NT2/D1 (cell line): Measurements from ENCODE around the gene MYOCOS.
"Not testable (repeated sequence)": the region's sequence is repeated elsewhere in the genome, so short reads cannot be mapped to it uniquely, and the experiment has no call there.

Experiments
- DNase-seq: peaks from one replicate; pipeline ENCODE4 v3.0.0-alpha.2; 2011; ENCODE audit warnings: low read depth, low spot score
- H3K27me3 ChIP-seq: 2 replicates; pipeline ENCODE4 v1.6.0; 2011; ENCODE audit warnings: mild to moderate bottlenecking; ENCODE audit not compliant: insufficient read length, insufficient read depth
- H3K36me3 ChIP-seq: 2 replicates; pipeline ENCODE4 v1.6.1; 2011; ENCODE audit warnings: mild to moderate bottlenecking, low read length, mixed read lengths; ENCODE audit not compliant: insufficient read depth, insufficient read length
- H3K4me1 ChIP-seq: 2 replicates; pipeline ENCODE4 v1.5.1; 2011; ENCODE audit not compliant: insufficient read depth, insufficient read length
- H3K4me3 ChIP-seq: 2 replicates; pipeline ENCODE4 v1.5.1; 2011; ENCODE audit warnings: low read depth; ENCODE audit not compliant: insufficient read length
- H3K9ac ChIP-seq: 2 replicates; pipeline ENCODE4 v1.6.0; 2011; ENCODE audit warnings: low read depth; ENCODE audit not compliant: insufficient read length
- H3K9me3 ChIP-seq: 2 replicates; pipeline ENCODE4 v1.5.1; 2011; ENCODE audit warnings: mild to moderate bottlenecking, low read length; ENCODE audit not compliant: insufficient read depth
- SUZ12 ChIP-seq: IDR thresholded peaks from 2 replicates; pipeline ENCODE4 v1.6.1; 2011; ENCODE audit not compliant: insufficient read length, insufficient read depth; ENCODE audit errors: extremely low read depth
- YY1 ChIP-seq: IDR thresholded peaks from 2 replicates; pipeline ENCODE4 v1.6.1; 2011; ENCODE audit not compliant: insufficient read length, insufficient read depth
- ZNF274 ChIP-seq: IDR thresholded peaks from 2 replicates; pipeline ENCODE4 v1.6.1; 2011; ENCODE audit warnings: mild to moderate bottlenecking, low read depth, low read length

Gene MYOCOS

GRCh38 chr1:171606402-171606941 lies 15.6 kb upstream of the MYOCOS start:
- Histone ChIP-seq H3K9ac (no peak overlapping the region), H3K9me3 (no peaks in the 10 kb centered on the region), H3K27me3 (no peaks in the 10 kb centered on the region), H3K36me3 (no peaks in the 10 kb centered on the region), H3K4me3 (no peak overlapping the region), H3K4me1 (peaks cover 2% of the 10 kb centered on the region)
- no peak for DNase-seq
- TF ChIP-seq ZNF274 (no peak), SUZ12 (no peak), YY1 (no peak)

DNA sequence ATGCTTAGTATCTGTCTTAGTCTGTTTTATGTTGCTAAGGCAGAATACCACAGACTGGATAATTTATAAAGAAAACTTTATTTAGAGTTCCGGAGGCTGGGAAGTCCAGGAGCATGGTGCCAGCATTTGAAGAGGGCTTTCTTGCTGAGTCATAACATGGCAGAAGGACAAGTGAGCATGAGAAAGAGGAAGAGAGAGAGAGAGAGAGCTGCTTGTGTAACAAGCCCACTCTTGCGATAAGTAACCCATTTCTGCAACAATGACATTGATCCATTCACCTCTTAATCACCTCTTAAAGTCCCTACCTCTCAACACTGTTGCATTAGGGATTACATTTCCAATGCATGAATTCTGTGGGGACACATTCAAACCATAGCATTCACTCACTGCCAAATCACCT lies 11.7 kb upstream of the MYOCOS start:
- Histone ChIP-seq H3K4me3 (no peak overlapping the region), H3K36me3 (no peaks in the 10 kb centered on the region), H3K4me1 (no peaks in the 10 kb centered on the region), H3K9ac (no peak overlapping the region), H3K27me3 (no peaks in the 10 kb centered on the region), H3K9me3 (no peaks in the 10 kb centered on the region)
- DNase-seq = no peak
- TF ChIP-seq ZNF274 (no peak), SUZ12 (no peak), YY1 (no peak)

DNA sequence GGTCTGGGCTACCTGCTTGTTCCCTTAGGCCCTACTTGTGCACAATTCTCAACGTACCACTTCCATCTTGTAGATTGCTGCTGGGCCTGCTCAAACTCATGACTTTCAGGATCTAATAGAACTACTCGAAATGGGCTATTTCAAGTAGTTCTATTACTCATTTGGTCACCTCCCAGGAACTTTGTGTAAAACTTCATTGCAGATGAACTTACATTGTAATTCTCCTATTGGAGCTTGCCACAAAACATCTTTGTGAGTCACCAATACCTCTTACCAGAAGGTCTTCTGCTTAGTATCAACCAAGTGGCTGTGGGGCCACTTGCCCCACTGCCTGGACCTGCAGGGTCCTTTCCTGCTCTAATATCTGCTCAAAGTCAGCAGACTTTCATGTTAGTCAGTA lies 10.7 kb upstream of the MYOCOS start:
- TF ChIP-seq ZNF274 (no peak), SUZ12 (no peak), YY1 (no peak)
- no peak for DNase-seq
- no peak overlapping the region for H3K4me3 ChIP-seq

GRCh38 chr1:171613282-171613681 lies 8.8 kb upstream of the MYOCOS start:
- H3K9ac ChIP-seq = no peak overlapping the region
- H3K4me3 ChIP-seq = no peak overlapping the region
- TF ChIP-seq YY1 (no peak), ZNF274 (no peak), SUZ12 (no peak)
- H3K4me1 ChIP-seq = no peaks in the 10 kb centered on the region
- H3K36me3 ChIP-seq = no peaks in the 10 kb centered on the region
- no peaks in the 10 kb centered on the region for H3K9me3 ChIP-seq
- H3K27me3 ChIP-seq = peaks cover 3% of the 10 kb centered on the region
- no peak for DNase-seq

More for the DNA sequence above, 10.7 kb upstream of the MYOCOS start:
- Histone ChIP-seq H3K4me1 (no peaks in the 10 kb centered on the region), H3K27me3 (no peaks in the 10 kb centered on the region), H3K36me3 (no peaks in the 10 kb centered on the region), H3K9me3 (no peaks in the 10 kb centered on the region), H3K9ac (no peak overlapping the region)

DNA sequence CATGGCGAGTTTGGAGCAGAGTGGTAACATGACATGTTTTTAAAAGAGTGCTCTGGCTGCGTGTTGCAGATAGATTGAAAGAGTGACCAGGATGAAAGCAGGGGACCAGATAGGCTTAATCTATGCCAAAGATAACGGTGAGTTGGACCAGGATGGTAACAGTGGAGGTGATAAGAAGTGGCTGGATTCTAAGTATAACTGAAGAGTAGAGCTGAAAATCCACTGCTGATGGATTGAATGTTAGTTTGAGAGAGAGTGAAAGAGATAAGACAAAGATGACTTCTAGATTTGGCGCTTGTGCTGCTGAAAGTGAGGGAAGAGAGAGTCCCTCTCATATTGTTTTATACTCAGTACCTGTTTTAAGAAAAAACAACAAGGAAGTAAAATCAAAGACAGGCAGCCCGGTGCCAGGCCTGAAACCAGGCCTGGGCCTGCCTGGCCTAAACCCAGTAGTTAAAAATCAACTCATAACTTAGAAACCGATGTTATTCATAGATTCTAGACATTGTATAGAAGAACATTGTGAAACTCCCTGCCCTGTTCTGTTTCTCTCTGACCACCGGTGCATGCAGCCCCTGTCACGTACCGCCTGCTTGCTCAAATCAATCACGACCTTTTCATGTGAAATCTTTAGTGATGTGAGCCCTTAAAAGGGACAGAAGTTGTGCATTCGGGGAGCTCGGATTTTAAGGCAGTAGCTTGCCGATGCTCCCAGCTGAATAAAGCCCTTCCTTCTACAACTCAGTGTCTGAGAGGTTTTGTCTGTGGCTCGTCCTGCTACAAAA lies 6.7 kb upstream of the MYOCOS start:
- H3K27me3 ChIP-seq, H3K36me3 ChIP-seq, H3K9ac ChIP-seq, H3K4me1 ChIP-seq, H3K9me3 ChIP-seq, DNase-seq, H3K4me3 ChIP-seq: not testable (repeated sequence)

- Histone ChIP-seq H3K9me3 (no peaks in the 10 kb centered on the region), H3K9ac (no peak overlapping the region), H3K4me3 (no peak overlapping the region), H3K36me3 (no peaks in the 10 kb centered on the region), H3K27me3 (peaks cover 3% of the 10 kb centered on the region), H3K4me1 (no peaks in the 10 kb centered on the region)
- no peak for DNase-seq
- no peak for TF ChIP-seq SUZ12
- no peak for TF ChIP-seq YY1
- TF ChIP-seq ZNF274 = no peak
These were observed 5.5 kb upstream of the MYOCOS start for GRCh38 chr1:171616586-171616985.

DNA sequence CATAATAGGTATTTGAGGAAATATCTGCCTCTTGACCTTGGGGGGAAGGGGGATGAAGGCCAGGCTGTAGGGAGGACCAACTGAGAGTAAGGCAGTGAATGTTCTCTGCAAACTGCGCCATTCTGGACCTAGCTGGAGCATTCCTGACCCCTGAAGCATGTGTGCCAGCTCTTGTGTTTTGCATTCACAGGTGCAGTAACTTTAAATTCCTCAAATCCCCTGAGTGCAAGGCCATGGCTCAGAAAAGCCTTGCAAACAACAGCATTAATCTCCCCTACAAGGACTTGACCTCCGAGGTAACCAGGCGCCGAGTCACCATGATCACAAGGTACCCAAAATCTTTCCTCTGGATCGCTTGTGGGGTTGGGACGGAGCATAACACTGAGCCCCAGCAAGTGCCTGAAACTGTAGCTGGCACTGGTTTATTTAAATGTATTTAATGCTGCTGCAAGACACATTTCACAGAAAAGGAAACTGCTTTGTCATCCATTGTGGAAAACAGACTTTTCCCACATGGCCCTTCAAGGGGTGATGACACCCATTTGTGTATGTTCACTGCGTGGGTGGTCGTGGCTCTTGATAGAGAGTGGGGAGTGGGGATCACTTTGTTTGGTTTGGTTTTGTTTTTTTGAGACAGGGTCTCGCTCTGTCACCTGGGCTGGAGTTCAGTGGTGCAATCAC lies 1.7 kb downstream of the MYOCOS start:
- peaks cover 7% of the 10 kb centered on the region for H3K4me1 ChIP-seq
- H3K36me3 ChIP-seq = no peaks in the 10 kb centered on the region
- no peak for DNase-seq
- H3K4me3 ChIP-seq = no peak overlapping the region
- no peak for TF ChIP-seq YY1
- TF ChIP-seq SUZ12 = no peak
- TF ChIP-seq ZNF274 = no peak
- H3K9ac ChIP-seq = no peak overlapping the region
- no peaks in the 10 kb centered on the region for H3K27me3 ChIP-seq
- no peaks in the 10 kb centered on the region for H3K9me3 ChIP-seq
